Right lobe of liver (tissue), 6 donors: ENCODE data around the gene HDAC1. TPM values are rescaled to one million over a fixed set of nuclear protein-coding genes. Genes with fewer than 3 reads are reported as not detected.
A peak's percentile ranks its signal among the peaks of the same experiment; 100 is the strongest.

ENCODE experiments used
- ATAC-seq, 4 donors: fragments of 200-7000 bp; cut with Tn5 transposase; one replicate each; pipeline ENCODE4 v1.9.1; 2020; ENCODE audit warnings: mild to moderate bottlenecking in 4 of 4, moderate library complexity in 4 of 4
- DNase-seq, 3 donors: peaks; one replicate each; pipeline ENCODE4 v3.0.0-alpha.2; 2020
- H3K27ac ChIP-seq, 3 donors: fragments of 200-600 bp; one replicate each; pipeline ENCODE4 v1.8.0; 2022
- H3K27me3 ChIP-seq, 2 donors: fragments of 200-600 bp; one replicate each; pipeline ENCODE4 v1.8.0; 2022
- H3K36me3 ChIP-seq, 4 donors: fragments of 200-600 bp; sonication (generic) in 1 of 4; one replicate each; pipeline versions ENCODE4 v1.5.1 to v1.8.0; 2017 to 2022; ENCODE audit warnings: control low read depth in 1 of 4
- H3K4me1 ChIP-seq, 4 donors: fragments of 200-600 bp; sonication (generic) in 1 of 4; one replicate each; pipeline versions ENCODE4 v1.5.1 to v1.8.0; 2017 to 2022; ENCODE audit warnings: control low read depth in 1 of 4
- H3K4me3 ChIP-seq, 3 donors: fragments of 200-600 bp; one replicate each; pipeline ENCODE4 v1.8.0; 2022
- H3K9me3 ChIP-seq, 4 donors: fragments of 200-600 bp; sonication (generic) in 1 of 4; one replicate each; pipeline versions ENCODE4 v1.5.1 to v1.8.0; 2017 to 2022; ENCODE audit warnings: control low read depth in 1 of 4
- POLR2A ChIP-seq: fragments of 450-650 bp; IDR thresholded peaks from one replicate; pipeline ENCODE4 v1.6.1; 2017; ENCODE audit warnings: antibody characterized with exemption, mild to moderate bottlenecking
- WGBS: methylation state at CpG from one replicate; pipeline ENCODE4 v1.1.6; 2018; ENCODE audit warnings: low coverage, low lambda C conversion rate; ENCODE audit not compliant: insufficient coverage; ENCODE audit errors: missing lambda C conversion rate; 5-methylcytosine and 5-hydroxymethylcytosine counted together
- intact Hi-C, 2 donors: fragments of 100-400 bp; cut with DNase I; formaldehyde crosslinking; loops; one replicate each; pipeline versions ENCODE4 v1.11.2 to v1.14.1; 2022
- total RNA-seq, 6 experiments: library from RNA; depleted of rRNA in 2 of 6; stranded (reverse); fragments of >200 nt in 2 of 6; fragmentation: NEBNext Ultra II Directional in 3 of 6; extraction: Animal tissue kit (Norgen Biotek cat#: 25700) in 3 of 6; gene quantifications; one replicate each; pipeline versions ENCODE4 v1.1.0 to v1.2.4, GENCODE V29; 2016 to 2023
- TF ChIP-seq, protein P1 (sequence below), 4 donors: fragments of 200-600 bp in 3 of 4; fragments of 450-650 bp in 1 of 4; IDR thresholded peaks; one replicate each; pipeline versions ENCODE4 v1.5.1 to v1.8.0; 2016 to 2022; ENCODE audit warnings: antibody characterized with exemption in 4 of 4, mild to moderate bottlenecking in 2 of 4
- donor health status: DM: no; HTN: yes; CAD: no.
- donor health status: DM: no; HTN: no; CAD: no.
- donor health status: DM: no; HTN: no; CAD: no.
- donor health status: DM: no; HTN: yes; CAD: no.
- donor health status: DM: no; HTN: yes; CAD: no.

The HDAC1 gene
- total RNA-seq, 6 experiments from 2014 or later, result 24.0 to 40.6 (median 32.4) TPM

DNA sequence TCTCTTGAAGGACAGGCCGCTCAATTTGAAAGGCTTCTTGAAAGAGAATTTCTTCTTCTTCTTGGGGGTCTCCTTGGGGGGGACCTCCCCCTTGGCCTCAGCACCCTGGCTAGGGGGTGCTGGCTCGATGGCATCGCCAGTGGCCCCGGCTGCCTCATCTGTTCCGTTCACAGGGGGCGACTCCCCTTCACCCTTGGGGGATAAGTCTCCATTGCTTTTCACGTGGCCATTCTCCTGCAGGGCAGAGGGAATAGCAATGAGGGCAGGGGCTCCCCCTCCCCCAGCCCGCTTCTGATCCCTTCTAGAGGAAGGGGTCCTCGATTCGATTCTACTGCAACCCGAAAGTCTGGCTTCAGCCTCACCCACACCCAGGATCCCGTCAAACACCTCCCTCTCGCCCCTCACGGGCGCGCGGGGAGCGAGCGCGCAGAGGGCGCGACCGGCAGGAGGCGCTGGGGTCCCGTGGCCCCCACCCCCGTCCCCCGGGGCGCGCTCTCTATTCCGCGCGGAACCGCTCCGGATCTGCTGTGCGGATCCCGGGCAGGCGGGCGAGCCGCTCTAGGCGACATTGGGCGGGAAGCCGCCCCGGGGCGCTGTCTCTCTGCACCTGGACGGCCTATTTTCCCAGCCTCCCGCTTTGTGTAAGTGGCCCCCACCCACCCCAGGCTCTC, 43.1 kb downstream of the HDAC1 start:
- ATAC-seq (peak; percentile 52 to 60 (median 55)), DNase-seq (peak; percentile 63 to 68 (median 68))
- Histone ChIP-seq H3K4me3 (peak overlapping the region; percentile 55 to 65 (median 55)), H3K27me3 (no peaks in the 10 kb centered on the region), H3K4me1 (peaks cover 0 to 9% (median 0%) of the 10 kb centered on the region in 4 donors), H3K27ac (peak overlapping the region; percentile 50 to 73 (median 52)), H3K9me3 (no peaks in the 10 kb centered on the region), H3K36me3 (peaks cover 0 to 30% (median 6%) of the 10 kb centered on the region in 4 donors)
- TF ChIP-seq POLR2A, result no peak
- TF ChIP-seq, protein P1, sequence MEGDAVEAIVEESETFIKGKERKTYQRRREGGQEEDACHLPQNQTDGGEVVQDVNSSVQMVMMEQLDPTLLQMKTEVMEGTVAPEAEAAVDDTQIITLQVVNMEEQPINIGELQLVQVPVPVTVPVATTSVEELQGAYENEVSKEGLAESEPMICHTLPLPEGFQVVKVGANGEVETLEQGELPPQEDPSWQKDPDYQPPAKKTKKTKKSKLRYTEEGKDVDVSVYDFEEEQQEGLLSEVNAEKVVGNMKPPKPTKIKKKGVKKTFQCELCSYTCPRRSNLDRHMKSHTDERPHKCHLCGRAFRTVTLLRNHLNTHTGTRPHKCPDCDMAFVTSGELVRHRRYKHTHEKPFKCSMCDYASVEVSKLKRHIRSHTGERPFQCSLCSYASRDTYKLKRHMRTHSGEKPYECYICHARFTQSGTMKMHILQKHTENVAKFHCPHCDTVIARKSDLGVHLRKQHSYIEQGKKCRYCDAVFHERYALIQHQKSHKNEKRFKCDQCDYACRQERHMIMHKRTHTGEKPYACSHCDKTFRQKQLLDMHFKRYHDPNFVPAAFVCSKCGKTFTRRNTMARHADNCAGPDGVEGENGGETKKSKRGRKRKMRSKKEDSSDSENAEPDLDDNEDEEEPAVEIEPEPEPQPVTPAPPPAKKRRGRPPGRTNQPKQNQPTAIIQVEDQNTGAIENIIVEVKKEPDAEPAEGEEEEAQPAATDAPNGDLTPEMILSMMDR (IDR thresholded peaks at IDR 0.05), result peak; percentile 50 to 64 (median 54)
- 0% methylated on average over 25 of the region's 46 CpGs for WGBS
- intact Hi-C loops, result no loop called here

DNA sequence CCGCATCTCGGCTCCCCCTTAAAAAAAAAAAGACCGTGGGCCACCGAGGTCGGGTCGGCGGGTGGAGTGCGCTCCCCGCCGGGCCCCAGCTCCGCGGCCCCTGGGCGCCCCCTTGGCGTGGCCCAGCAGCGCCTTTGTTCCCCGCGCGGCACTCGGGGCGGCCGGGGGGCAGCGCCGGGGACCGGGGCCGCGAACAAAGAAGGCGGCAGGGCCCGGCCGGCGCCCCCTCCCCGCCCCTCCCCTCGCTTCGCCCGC, 43.6 kb downstream of the HDAC1 start:
- ATAC-seq (peak; percentile 1 to 14 (median 4)), DNase-seq (no peak)
- TF ChIP-seq, protein P1 (IDR thresholded peaks at IDR 0.05), result no peak
- no peak for TF ChIP-seq POLR2A
- Histone ChIP-seq H3K4me1 (peaks cover 0 to 9% (median 0%) of the 10 kb centered on the region in 4 donors), H3K36me3 (peaks cover 0 to 26% (median 6%) of the 10 kb centered on the region in 4 donors), H3K27me3 (no peaks in the 10 kb centered on the region), H3K9me3 (no peaks in the 10 kb centered on the region), H3K27ac (peak overlapping the region; percentile 50 to 73 (median 52)), H3K4me3 (peak overlapping the region; percentile 55 to 65 (median 55))
- intact Hi-C loops, result no loop called here
- 0% methylated on average over 3 of the region's 34 CpGs for WGBS

DNA sequence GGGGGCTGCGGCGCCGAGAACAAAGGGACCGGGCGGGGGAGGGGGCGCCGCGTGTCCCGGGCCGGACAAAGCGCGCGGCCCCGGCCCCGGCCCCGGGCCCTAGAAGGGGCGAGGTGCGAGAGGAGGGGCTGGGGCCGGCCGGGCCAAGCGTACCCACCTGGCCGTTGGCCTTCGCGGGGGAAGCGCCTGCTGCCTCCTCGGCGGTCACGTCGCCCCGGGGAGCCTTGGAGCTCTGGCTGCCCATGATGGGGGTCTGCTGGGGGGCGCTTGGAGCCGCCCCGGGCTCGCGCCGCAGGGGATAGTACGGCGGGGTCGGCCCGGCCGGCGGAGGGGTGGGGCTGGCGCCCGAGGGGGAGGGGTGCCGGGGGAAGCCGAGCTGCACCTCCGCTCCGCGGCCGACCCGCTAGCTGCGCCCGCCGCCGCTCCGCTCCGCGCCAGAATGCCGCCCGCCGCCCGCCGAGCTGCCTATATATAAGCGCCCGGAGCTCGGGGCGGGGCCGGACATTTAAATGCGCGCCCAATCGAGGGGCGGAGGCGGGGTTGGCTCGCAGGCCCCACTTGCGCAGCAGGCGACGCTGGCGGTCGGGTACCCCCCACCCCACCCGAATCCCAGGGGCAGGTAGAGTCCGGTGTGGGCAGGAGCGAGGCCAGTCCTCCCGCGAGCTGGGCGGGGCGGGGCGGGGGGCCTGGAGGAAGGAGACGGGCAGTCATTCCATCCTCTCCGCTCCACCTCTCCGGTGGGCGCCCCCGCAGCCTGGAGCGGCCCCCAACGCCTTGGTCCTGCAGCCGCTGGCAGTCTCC, 44.1 kb downstream of the HDAC1 start, which contains the start of gene MARCKSL1:
Gene MARCKSL1, minus strand, starts transcription at position 444 of the 801 bp plus-strand sequence. Its CDS starts 200 bp downstream, at position 244.
- TF ChIP-seq, protein P1 (IDR thresholded peaks at IDR 0.05), result no peak
- TF ChIP-seq POLR2A, result peak; percentile 89
- intact Hi-C loops, result no loop called here
- peak; percentile 78 to 87 (median 82) for DNase-seq
- ATAC-seq, result peak; percentile 66 to 76 (median 70)
- peak within 1 kb of the TSS; percentile 50 to 73 (median 52) for H3K27ac ChIP-seq
- H3K9me3 ChIP-seq, result no peaks in the 10 kb centered on the region
- WGBS, result 2% methylated on average over 9 of the region's 95 CpGs
- peaks cover 0 to 9% (median 0%) of the 10 kb centered on the region in 4 donors for H3K4me1 ChIP-seq
- peak within 1 kb of the TSS; percentile 55 to 65 (median 55) for H3K4me3 ChIP-seq
- H3K27me3 ChIP-seq, result no peaks in the 10 kb centered on the region
- peaks cover 0 to 21% (median 3%) of the 10 kb centered on the region in 4 donors for H3K36me3 ChIP-seq

DNA sequence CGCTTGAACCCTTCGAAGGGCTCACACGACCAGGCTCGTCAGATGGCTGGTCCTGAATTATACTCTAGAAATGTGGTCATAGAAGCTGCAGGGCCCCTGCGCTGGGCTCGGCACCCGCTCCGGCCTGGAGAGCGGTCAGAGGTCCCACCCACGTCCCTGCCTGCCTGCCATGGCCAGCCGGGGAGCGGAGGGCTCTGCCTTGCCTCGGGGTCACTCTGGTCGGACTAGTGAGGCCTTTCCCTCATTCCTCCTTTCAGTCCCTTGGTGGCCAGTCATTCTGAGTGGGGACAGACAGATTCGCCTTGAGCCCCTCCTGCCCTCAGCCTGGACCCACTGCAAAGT, 44.7 kb downstream of the HDAC1 start:
- 27% methylated on average over 3 of the region's 15 CpGs for WGBS

More for the DNA sequence above, 44.7 kb downstream of the HDAC1 start:
- Histone ChIP-seq H3K27ac (peak overlapping the region in 1 of 3 donors; percentile 73), H3K4me1 (peaks cover 0 to 9% (median 0%) of the 10 kb centered on the region in 4 donors), H3K27me3 (no peaks in the 10 kb centered on the region), H3K9me3 (no peaks in the 10 kb centered on the region), H3K4me3 (peak overlapping the region in 2 of 3 donors; percentile 55 to 65), H3K36me3 (peaks cover 0 to 15% (median under 1%) of the 10 kb centered on the region in 4 donors)
- intact Hi-C loops, result no loop called here
- DNase-seq (peak in 1 of 3 donors; percentile 34), ATAC-seq (peak in 2 of 4 donors; percentile 1 to 4)
- TF ChIP-seq POLR2A, result no peak
- TF ChIP-seq, protein P1 (IDR thresholded peaks at IDR 0.05), result no peak
